SK-N-SH (cell line): ENCODE data around the gene EOGT. TPM values are rescaled to one million over a fixed set of nuclear protein-coding genes. Genes with fewer than 3 reads are reported as not detected.

Experiments used
- CTCF ChIA-PET: fragments of 300-600, 350-600 bp; formaldehyde crosslinking; extraction: SDS; loops from one replicate; lab custom pipeline; 2021; lab: Yijun Ruan, JAX
- POLR2A ChIA-PET: fragments of 350-600 bp; sonication (Branson Sonifier 250); formaldehyde crosslinking; extraction: SDS; loops from one replicate; lab custom pipeline; 2020; ENCODE audit warnings: antibody characterized with exemption, inconsistent platforms; lab: Yijun Ruan, JAX
- DNase-seq: peaks from one replicate; pipeline ENCODE4 v3.0.0; 2012
- H2AFZ ChIP-seq: fragments of 200-600 bp; sonication (generic); 2 replicates; pipeline ENCODE4 v1.8.1; 2016; ENCODE audit warnings: antibody characterized with exemption, mild to moderate bottlenecking, low read depth
- H3F3A ChIP-seq: fragments of 200-600 bp; sonication (generic); replicated peaks from 2 replicates; pipeline ENCODE3; 2016; ENCODE audit warnings: antibody characterized with exemption, mild to moderate bottlenecking; ENCODE audit not compliant: insufficient read depth
- H3K27ac ChIP-seq, 2 experiments: fragments of 200-500 bp in 1 of 2; fragments of 200-600 bp in 1 of 2; sonication (Bioruptor generic) in 1 of 2; sonication (generic), shearing (Covaris generic) in 1 of 2; 2 replicates each; pipeline versions ENCODE4 v1.5.1 to v1.6.1; 2014 to 2016; ENCODE audit warnings: low read depth in 2 of 2, inconsistent platforms in 1 of 2, low read length in 1 of 2, mild to moderate bottlenecking in 1 of 2, mixed read lengths in 1 of 2
- H3K27me3 ChIP-seq: fragments of 200-600 bp; sonication (generic), shearing (Covaris generic); 2 replicates; pipeline ENCODE4 v1.6.1; 2016; ENCODE audit warnings: mixed run types; ENCODE audit not compliant: insufficient read depth
- H3K36me3 ChIP-seq, 2 experiments: fragments of 200-500 bp in 1 of 2; fragments of 200-600 bp in 1 of 2; sonication (Bioruptor generic) in 1 of 2; sonication (generic) in 1 of 2; replicated peaks in 1 of 2; 2 replicates each; pipeline versions ENCODE3 to v1.5.1; 2014 to 2016; ENCODE audit warnings: low read length in 1 of 2, mild to moderate bottlenecking in 1 of 2; ENCODE audit not compliant: insufficient read depth in 2 of 2, control insufficient read depth in 1 of 2
- H3K4me1 ChIP-seq, 2 experiments: fragments of 200-500 bp in 1 of 2; fragments of 200-600 bp in 1 of 2; sonication (Bioruptor generic) in 1 of 2; sonication (generic), shearing (Covaris generic) in 1 of 2; 2 replicates each; pipeline versions ENCODE4 v1.5.1 to v1.6.1; 2014 to 2016; ENCODE audit warnings: low read depth in 1 of 2, low read length in 1 of 2, mixed run types in 1 of 2; ENCODE audit not compliant: insufficient read depth in 2 of 2, control insufficient read depth in 1 of 2
- H3K4me2 ChIP-seq: fragments of 200-600 bp; sonication (generic), shearing (Covaris generic); 2 replicates; pipeline ENCODE4 v1.6.1; 2017; ENCODE audit warnings: mixed run types
- H3K4me3 ChIP-seq, 2 experiments: fragments of 200-500 bp in 1 of 2; fragments of 200-600 bp in 1 of 2; sonication (Bioruptor generic) in 1 of 2; sonication (generic), shearing (Covaris generic) in 1 of 2; 2 replicates each; pipeline versions ENCODE4 v1.5.1 to v1.8.1; 2014 to 2016; ENCODE audit warnings: low read depth in 2 of 2, inconsistent platforms in 1 of 2, low read length in 1 of 2, mild to moderate bottlenecking in 1 of 2, mixed read lengths in 1 of 2, moderate library complexity in 1 of 2
- H3K79me2 ChIP-seq: fragments of 200-600 bp; sonication (generic); 2 replicates; pipeline ENCODE4 v1.8.1; 2017; ENCODE audit warnings: mild to moderate bottlenecking; ENCODE audit not compliant: insufficient read depth
- H3K9ac ChIP-seq: fragments of 200-600 bp; sonication (generic); 2 replicates; pipeline ENCODE4 v1.6.1; 2017; ENCODE audit warnings: mixed run types
- H3K9me2 ChIP-seq: fragments of 200-600 bp; sonication (generic); 2 replicates; pipeline ENCODE4 v1.6.1; 2017; ENCODE audit warnings: mixed run types
- H3K9me3 ChIP-seq: fragments of 200-600 bp; sonication (generic); 2 replicates; pipeline ENCODE4 v1.6.1; 2017; ENCODE audit warnings: mixed run types, mild to moderate bottlenecking, moderate library complexity
- H4K20me1 ChIP-seq: fragments of 200-600 bp; sonication (generic); 2 replicates; pipeline ENCODE4 v1.6.1; 2017; ENCODE audit warnings: mild to moderate bottlenecking, mixed run types; ENCODE audit not compliant: insufficient read depth
- CHD2 ChIP-seq: fragments of 150-350 bp; IDR thresholded peaks from 2 replicates; pipeline ENCODE4 v1.6.1; 2018; ENCODE audit warnings: low read length; ENCODE audit not compliant: partially characterized antibody
- CTCF ChIP-seq: fragments of 200-600 bp; sonication (generic); IDR thresholded peaks from 2 replicates; pipeline ENCODE4 v1.6.1; 2017; ENCODE audit warnings: antibody characterized with exemption, mild to moderate bottlenecking, moderate library complexity
- FOSL2 ChIP-seq: IDR thresholded peaks from 2 replicates; pipeline ENCODE4 v1.4.0; 2012; ENCODE audit warnings: low read depth, mild to moderate bottlenecking, moderate library complexity, borderline replicate concordance
- GABPA ChIP-seq: IDR thresholded peaks from 2 replicates; pipeline ENCODE4 v1.4.0; 2012; ENCODE audit warnings: low read depth, mild to moderate bottlenecking
- JUND ChIP-seq: IDR thresholded peaks from 2 replicates; pipeline ENCODE4 v1.4.0; 2012
- MEF2A ChIP-seq: IDR thresholded peaks from 2 replicates; pipeline ENCODE4 v1.4.0; 2012; ENCODE audit warnings: low read depth, borderline replicate concordance
- NRF1 ChIP-seq: IDR thresholded peaks from 2 replicates; pipeline ENCODE4 v1.6.1; 2012; ENCODE audit warnings: low read depth, mild to moderate bottlenecking, low read length
- POLR2AphosphoS5 ChIP-seq: IDR thresholded peaks from 2 replicates; pipeline ENCODE4 v1.6.1; 2012; ENCODE audit warnings: low read depth, low read length
- REST ChIP-seq: IDR thresholded peaks from 2 replicates; pipeline ENCODE4 v1.6.1; 2012; ENCODE audit warnings: mild to moderate bottlenecking, low read depth, low read length, moderate library complexity
- TAF1 ChIP-seq: IDR thresholded peaks from 2 replicates; pipeline ENCODE4 v1.6.1; 2012; ENCODE audit warnings: low read depth, mild to moderate bottlenecking, low read length, moderate library complexity, borderline replicate concordance
- YY1 ChIP-seq: IDR thresholded peaks from 2 replicates; pipeline ENCODE4 v1.4.0; 2012; ENCODE audit warnings: low read depth, mild to moderate bottlenecking
- WGBS: methylation state at CpG from one replicate; pipeline ENCODE4 v1.1.6; 2017; ENCODE audit warnings: low lambda C conversion rate; 5-methylcytosine and 5-hydroxymethylcytosine counted together
- polyA plus RNA-seq, 3 experiments: library from polyadenylated mRNA; depleted of rRNA; stranded (reverse); fragments of >200 nt; gene quantifications; 2 replicates each; pipeline ENCODE4 v1.2.3, GENCODE V29; 2012
- TF ChIP-seq, protein P1 (sequence below): IDR thresholded peaks from 2 replicates; pipeline ENCODE4; 2012
- TF ChIP-seq, protein P2 (sequence below): fragments of 150-350 bp; IDR thresholded peaks from 2 replicates; pipeline ENCODE4 v1.6.1; 2016; ENCODE audit warnings: mild to moderate bottlenecking, low read depth, low read length

EOGT gene
- polyA plus RNA-seq, 1 of the 3 experiments (the other 2 are of a cell fraction), result 6.0 TPM

GRCh38 chr3:68957895-68958294 lies 55.6 kb downstream of the EOGT start:
- no peaks in the 10 kb centered on the region for H3K36me3 ChIP-seq
- DNase-seq, result no peak
- CTCF ChIA-PET, result no interaction called here
- WGBS, result 15% methylated on average over 3 of the region's 3 CpGs
- H3K4me1 ChIP-seq, result no peaks in the 10 kb centered on the region
- no peaks in the 10 kb centered on the region for H3K79me2 ChIP-seq
- H4K20me1 ChIP-seq, result no peaks in the 10 kb centered on the region
- H3K9me3 ChIP-seq, result no peaks in the 10 kb centered on the region
- H3F3A ChIP-seq, result no peaks in the 10 kb centered on the region
- no peak overlapping the region for H2AFZ ChIP-seq
- no peak overlapping the region for H3K9ac ChIP-seq
- POLR2A ChIA-PET, result no interaction called here
- no peak overlapping the region for H3K4me2 ChIP-seq
- no peaks in the 10 kb centered on the region for H3K9me2 ChIP-seq
- H3K4me3 ChIP-seq, result no peak overlapping the region
- no peaks in the 10 kb centered on the region; the same call in 1 of the 2 replicates for H3K27me3 ChIP-seq
- TF ChIP-seq, protein P1, sequence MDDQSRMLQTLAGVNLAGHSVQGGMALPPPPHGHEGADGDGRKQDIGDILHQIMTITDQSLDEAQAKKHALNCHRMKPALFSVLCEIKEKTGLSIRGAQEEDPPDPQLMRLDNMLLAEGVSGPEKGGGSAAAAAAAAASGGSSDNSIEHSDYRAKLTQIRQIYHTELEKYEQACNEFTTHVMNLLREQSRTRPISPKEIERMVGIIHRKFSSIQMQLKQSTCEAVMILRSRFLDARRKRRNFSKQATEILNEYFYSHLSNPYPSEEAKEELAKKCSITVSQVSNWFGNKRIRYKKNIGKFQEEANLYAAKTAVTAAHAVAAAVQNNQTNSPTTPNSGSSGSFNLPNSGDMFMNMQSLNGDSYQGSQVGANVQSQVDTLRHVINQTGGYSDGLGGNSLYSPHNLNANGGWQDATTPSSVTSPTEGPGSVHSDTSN, result no peak
- no peak for TF ChIP-seq NRF1
- TF ChIP-seq JUND, result no peak
- no peak for TF ChIP-seq MEF2A
- no peak for TF ChIP-seq YY1
- no peak for TF ChIP-seq FOSL2
- TF ChIP-seq REST, result no peak
- no peak for TF ChIP-seq POLR2AphosphoS5
- TF ChIP-seq TAF1, result no peak
- TF ChIP-seq, protein P2, sequence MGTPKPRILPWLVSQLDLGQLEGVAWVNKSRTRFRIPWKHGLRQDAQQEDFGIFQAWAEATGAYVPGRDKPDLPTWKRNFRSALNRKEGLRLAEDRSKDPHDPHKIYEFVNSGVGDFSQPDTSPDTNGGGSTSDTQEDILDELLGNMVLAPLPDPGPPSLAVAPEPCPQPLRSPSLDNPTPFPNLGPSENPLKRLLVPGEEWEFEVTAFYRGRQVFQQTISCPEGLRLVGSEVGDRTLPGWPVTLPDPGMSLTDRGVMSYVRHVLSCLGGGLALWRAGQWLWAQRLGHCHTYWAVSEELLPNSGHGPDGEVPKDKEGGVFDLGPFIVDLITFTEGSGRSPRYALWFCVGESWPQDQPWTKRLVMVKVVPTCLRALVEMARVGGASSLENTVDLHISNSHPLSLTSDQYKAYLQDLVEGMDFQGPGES, result no peak
- no peak for TF ChIP-seq CTCF
- no peak for TF ChIP-seq GABPA
- no peak for TF ChIP-seq CHD2
- H3K27ac ChIP-seq, result no peak overlapping the region
